H1 (cell line): ENCODE data around the gene LMNTD2. TPM values are rescaled to one million over a fixed set of nuclear protein-coding genes. Genes with fewer than 3 reads are reported as not detected.

Experiments used
- ASH2L ChIP-seq: fragments of 200-600, 300-600 bp; sonication (generic); IDR thresholded peaks from one replicate; pipeline ENCODE4 v1.7.1; 2017; ENCODE audit warnings: low read length
- CEBPB ChIP-seq: IDR thresholded peaks from 2 replicates; pipeline ENCODE4 v1.6.1; 2012; ENCODE audit warnings: low read depth, low read length
- CTBP2 ChIP-seq: IDR thresholded peaks from 2 replicates; pipeline ENCODE4 v1.7.0; 2011; ENCODE audit warnings: borderline replicate concordance, mild to moderate bottlenecking, moderate library complexity, mixed read lengths, low read length; ENCODE audit not compliant: insufficient read depth, insufficient read length
- FOSL1 ChIP-seq: IDR thresholded peaks from 2 replicates; pipeline ENCODE4 v1.6.1; 2011; ENCODE audit warnings: mild to moderate bottlenecking, low read depth, low read length, moderate library complexity; ENCODE audit not compliant: insufficient read depth
- HDAC6 ChIP-seq: IDR thresholded peaks from one replicate; pipeline ENCODE4 v1.7.1; 2012; ENCODE audit warnings: low read depth, mild to moderate bottlenecking, inconsistent platforms, low read length, moderate library complexity
- KDM4A ChIP-seq: IDR thresholded peaks from one replicate; pipeline ENCODE4 v1.7.1; 2012; ENCODE audit warnings: low read depth, mild to moderate bottlenecking, moderate library complexity, low read length, inconsistent platforms; ENCODE audit not compliant: severe bottlenecking
- NANOG ChIP-seq: IDR thresholded peaks from 2 replicates; pipeline ENCODE4 v1.6.1; 2011; ENCODE audit warnings: low read length, low read depth, mild to moderate bottlenecking, inconsistent platforms; ENCODE audit not compliant: insufficient read depth, poor library complexity, severe bottlenecking
- POU5F1 ChIP-seq: IDR thresholded peaks from 2 replicates; pipeline ENCODE4 v1.6.1; 2011; ENCODE audit warnings: low read depth, mild to moderate bottlenecking, low read length, moderate library complexity
- TBP ChIP-seq: IDR thresholded peaks from 2 replicates; pipeline ENCODE4 v1.6.1; 2011; ENCODE audit warnings: low read depth, low read length, improper control_type of control experiment
- TCF12 ChIP-seq: IDR thresholded peaks from 2 replicates; pipeline ENCODE4 v1.6.1; 2011; ENCODE audit warnings: low read depth, mild to moderate bottlenecking, low read length
- polyA plus RNA-seq, 7 experiments: library from polyadenylated mRNA; depleted of rRNA in 3 of 7; stranded (reverse) in 5 of 7; unstranded in 2 of 7; fragments of >200 nt in 5 of 7; fragments of 200-250 nt in 2 of 7; gene quantifications; 1 replicate in 5 of 7; 2 replicates in 1 of 7; 4 replicates in 1 of 7; pipeline versions ENCODE4 v1.2.1 to v1.2.3, GENCODE V29; 2011 to 2013; ENCODE audit warnings: missing spikeins in 2 of 7, mixed read lengths in 2 of 7
- total RNA-seq: library from RNA; stranded (reverse); fragmentation: NEBNext Ultra II Directional; extraction: Animal tissue kit (Norgen Biotek cat#: 25700); gene quantifications from 2 replicates; pipeline ENCODE4 v1.2.1, GENCODE V29; 2021

The LMNTD2 gene
- total and polyA plus RNA-seq, 2 of the 8 experiments (the other 6 are each of a cell fraction or from before 2014, with no cell fraction given), result 1.6 to 3.1 TPM

DNA sequence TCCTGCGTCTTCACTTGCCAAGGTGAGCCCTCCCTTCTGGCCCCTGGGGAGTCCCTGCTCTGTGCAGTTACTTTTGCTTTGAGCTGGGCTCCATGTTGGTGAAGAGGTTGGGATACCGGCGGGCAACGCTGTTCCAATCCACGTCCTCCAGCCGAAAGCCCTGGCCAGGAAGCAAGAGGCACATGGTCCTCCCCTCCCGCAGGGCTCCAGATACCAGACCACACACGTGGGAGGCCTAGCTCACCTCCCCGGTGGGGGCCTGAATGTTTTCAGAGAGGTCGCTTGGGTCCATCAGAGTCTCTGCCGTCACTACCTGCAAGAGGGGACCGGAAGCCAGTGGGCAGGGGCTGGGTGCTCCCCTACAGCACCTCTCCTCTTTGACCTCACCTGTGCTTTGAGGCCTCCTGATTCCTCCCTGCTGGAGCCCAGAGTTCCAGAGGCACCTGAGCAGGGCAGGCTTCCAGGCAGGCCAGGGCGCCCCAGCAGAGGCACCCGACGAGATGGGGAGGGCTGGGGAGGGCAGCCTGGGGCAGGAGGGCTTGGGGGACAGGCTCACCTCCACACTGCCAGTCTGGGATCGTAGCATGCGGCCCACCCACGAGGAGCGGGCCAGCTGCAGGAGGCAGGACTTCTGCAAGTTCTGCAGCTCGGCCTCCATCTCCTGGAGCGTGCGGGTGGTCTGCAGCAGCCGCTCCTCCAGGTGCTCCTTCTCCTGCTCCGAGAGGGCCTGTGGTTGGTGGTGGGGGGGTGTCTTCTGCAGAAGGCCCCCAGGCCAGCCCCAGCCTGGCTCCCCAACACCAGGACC lies 3.0 kb downstream of the LMNTD2 start (continued):
- TF ChIP-seq HDAC6 (no peak), CEBPB (no peak), TBP (no peak), NANOG (no peak), TCF12 (no peak), KDM4A (no peak), CTBP2 (no peak), ASH2L (no peak), POU5F1 (no peak), FOSL1 (no peak)
